ENCODE measurements around the gene BDP1. TPM values are rescaled to one million over a fixed set of nuclear protein-coding genes. Genes with fewer than 3 reads are reported as not detected.

The BDP1 gene
- polyA plus RNA-seq, 2 of the 4 experiments (the other 2 are of a cell fraction): 8.6 to 27.2 TPM

- 100% methylated on average over 1 of the region's 1 CpG for WGBS (ENCODE audit: missing lambda C conversion rate)
- ATAC-seq (no peak), FAIRE-seq (no peak)
These were observed 74.2 kb downstream of the BDP1 start for GRCh38 chr5:71529682-71530081.

GRCh38 chr5:71533142-71533541 is 77.7 kb downstream of the BDP1 start:
- peak overlapping the region; percentile 15; the same call in 1 of the 3 replicates for H3K4me2 ChIP-seq
- TF ChIP-seq ATOH8 (CRISPR knock-in tag; IDR thresholded peaks at IDR 0.05; ENCODE audit: low read depth): no peak
- peak; percentile 43 for TF ChIP-seq MAFK (IDR thresholded peaks at IDR 0.05; ENCODE audit: partially characterized antibody)
- TF ChIP-seq USF2 (IDR thresholded peaks at IDR 0.05): no peak
- peak; percentile 48; the same call in 1 of the 2 replicates for TF ChIP-seq NFE2L2 (conservative IDR thresholded peaks at IDR 0.05; ENCODE audit: low read length)
- DNase-seq (ENCODE audit: low read depth in 1 of 2, low spot score in 1 of 2): no peak
- FAIRE-seq: no peak
- ATAC-seq: no peak
- H3K9me3 ChIP-seq: no peaks in the 10 kb centered on the region
- no peak overlapping the region for H3K4me3 ChIP-seq
- 91% methylated on average over 3 of the region's 3 CpGs for WGBS (ENCODE audit: missing lambda C conversion rate)
- H3K4me1 ChIP-seq: peaks cover 10% of the 10 kb centered on the region
- ChIA-PET CTCF (no interaction called here), POLR2A (no interaction called here)
- peak overlapping the region; percentile 40 to 47; a peak in 4 of 6 replicates for H3K27ac ChIP-seq

More at GRCh38 chr5:71529682-71530081, 74.2 kb downstream of the BDP1 start:
- Histone ChIP-seq H3K4me1 (peaks cover 10% of the 10 kb centered on the region), H3K9me3 (no peaks in the 10 kb centered on the region), H3K4me3 (no peak overlapping the region), H3K27ac (no peak overlapping the region), H3K4me2 (no peak overlapping the region)
- CTCF ChIA-PET: interaction anchor here (0.7 to 1.2 kb wide), 3 partner anchors 33 to 228 kb away, joined by 3 read pairs; no protein-coding TSS in a partner anchor
- no peak for TF ChIP-seq SREBF2 (IDR thresholded peaks at IDR 0.05)
- TF ChIP-seq SMC3 (IDR thresholded peaks at IDR 0.05): no peak
- no peak for TF ChIP-seq KDM5A (IDR thresholded peaks at IDR 0.05)
- no peak for TF ChIP-seq NR3C1 (IDR thresholded peaks at IDR 0.05)
- TF ChIP-seq TP53 (CRISPR knock-in tag; IDR thresholded peaks at IDR 0.05): no peak
- no peak for TF ChIP-seq POLR2AphosphoS2 (conservative IDR thresholded peaks at IDR 0.05; ENCODE audit: low read length)
- no peak for TF ChIP-seq HOXA7 (CRISPR knock-in tag; IDR thresholded peaks at IDR 0.05)
- no peak for TF ChIP-seq RCOR1 (IDR thresholded peaks at IDR 0.05; ENCODE audit: low read depth, low read length)
- no peak for TF ChIP-seq EP300 (IDR thresholded peaks at IDR 0.05)
- no peak for TF ChIP-seq FOSB (CRISPR knock-in tag; IDR thresholded peaks at IDR 0.05)
- no peak for DNase-seq (ENCODE audit: low read depth in 1 of 2, low spot score in 1 of 2)
- POLR2A ChIA-PET: no interaction called here

- TF ChIP-seq BCL3 (IDR thresholded peaks at IDR 0.05): no peak
- TF ChIP-seq RFX5 (IDR thresholded peaks at IDR 0.05): peak; percentile 98
- FAIRE-seq: peak; percentile 13
- H3K9me3 ChIP-seq: no peaks in the 10 kb centered on the region
- POLR2A ChIA-PET: no interaction called here
- peak overlapping the region; percentile 15; the same call in 1 of the 3 replicates for H3K4me2 ChIP-seq
- WGBS (ENCODE audit: missing lambda C conversion rate): 94% methylated on average over 1 of the region's 1 CpG
- peak overlapping the region; percentile 40 to 47; a peak in 4 of 6 replicates for H3K27ac ChIP-seq
- CTCF ChIA-PET: no interaction called here
- ATAC-seq: peak; percentile 71 to 77; a peak in 5 of 6 replicates
- H3K4me1 ChIP-seq: peaks cover 10% of the 10 kb centered on the region
- H3K4me3 ChIP-seq: no peak overlapping the region
- DNase-seq (ENCODE audit: low read depth in 1 of 2, low spot score in 1 of 2): peak in 1 of 2 experiments; percentile 38
These were observed 78.2 kb downstream of the BDP1 start for GRCh38 chr5:71533615-71534014.

- 86% methylated on average over 3 of the region's 3 CpGs for WGBS (ENCODE audit: missing lambda C conversion rate)
- no peak overlapping the region for H3K27ac ChIP-seq
- ATAC-seq (no peak), FAIRE-seq (no peak), DNase-seq (ENCODE audit: low read depth in 1 of 2, low spot score in 1 of 2) (no peak)
- H3K9me3 ChIP-seq: no peaks in the 10 kb centered on the region
- POLR2A ChIA-PET: no interaction called here
- CTCF ChIA-PET: interaction anchor here (0.6 to 0.9 kb wide), 2 partner anchors 38 to 63 kb away, joined by 3 read pairs; no protein-coding TSS in a partner anchor
- no peak overlapping the region for H3K4me2 ChIP-seq
- H3K4me1 ChIP-seq: peaks cover 9% of the 10 kb centered on the region
- H3K4me3 ChIP-seq: no peak overlapping the region
- TF ChIP-seq EHMT2 (IDR thresholded peaks at IDR 0.05; ENCODE audit: low read depth) (no peak), RCOR1 (IDR thresholded peaks at IDR 0.05; ENCODE audit: low read depth, low read length) (no peak), RAD21 (conservative IDR thresholded peaks at IDR 0.05 in 1 of 2, IDR thresholded peaks at IDR 0.05 in 1 of 2) (no peak), ZSCAN20 (CRISPR knock-in tag; IDR thresholded peaks at IDR 0.05) (no peak), CBX8 (IDR thresholded peaks at IDR 0.05) (no peak), PBX3 (IDR thresholded peaks at IDR 0.05) (no peak), ZFP36 (IDR thresholded peaks at IDR 0.05; ENCODE audit: borderline replicate concordance, partially characterized antibody) (no peak), FOSB (CRISPR knock-in tag; IDR thresholded peaks at IDR 0.05) (no peak), MAFK (IDR thresholded peaks at IDR 0.05; ENCODE audit: partially characterized antibody) (no peak), CTCF (IDR thresholded peaks at IDR 0.05) (no peak), MAX (IDR thresholded peaks at IDR 0.05) (no peak), ESRRA (IDR thresholded peaks at IDR 0.05; ENCODE audit: borderline replicate concordance, low read length) (no peak), CHD2 (IDR thresholded peaks at IDR 0.05; ENCODE audit: low read length, partially characterized antibody) (no peak), SMC3 (IDR thresholded peaks at IDR 0.05) (no peak)
These were observed 82.2 kb downstream of the BDP1 start for GRCh38 chr5:71537687-71538086.

Measured in A549 (cell line).